ENCODE results near the gene LRSAM1. TPM values are rescaled to one million over a fixed set of nuclear protein-coding genes. Genes with fewer than 3 reads are reported as not detected.

The LRSAM1 gene
- total RNA-seq, 1 donor from 2014 or later = 38.0 TPM

DNA sequence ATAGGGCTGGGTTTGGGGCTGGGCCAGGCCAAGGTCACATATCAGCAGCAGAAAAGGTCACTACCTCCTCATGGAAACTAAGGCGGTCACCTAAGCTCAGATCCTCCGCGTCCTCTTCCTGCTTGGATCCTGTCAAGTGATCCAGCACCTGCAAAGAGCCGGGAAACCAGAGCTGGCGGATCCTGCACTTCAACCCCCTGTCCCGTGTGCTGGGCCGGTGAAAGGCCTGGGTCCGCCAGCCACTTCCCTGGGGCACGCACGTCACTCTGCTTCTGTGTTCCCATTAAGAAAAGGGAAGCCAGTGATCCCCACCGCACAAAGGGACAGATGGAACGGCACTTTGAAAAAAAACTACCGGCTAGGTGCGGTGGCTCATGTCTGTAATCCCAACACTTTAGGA is 99.4 kb downstream of the LRSAM1 start:
- peaks cover 9% of the 10 kb centered on the region for H3K27me3 Mint-ChIP-seq (ENCODE audit: unreplicated experiment)
- H3K4me1 Mint-ChIP-seq (ENCODE audit: low read depth, unreplicated experiment) = peaks cover 19% of the 10 kb centered on the region
- no peak for DNase-seq
- peaks cover 2% of the 10 kb centered on the region for H3K9me3 Mint-ChIP-seq (ENCODE audit: unreplicated experiment)
- TF ChIP-seq, protein P1, sequence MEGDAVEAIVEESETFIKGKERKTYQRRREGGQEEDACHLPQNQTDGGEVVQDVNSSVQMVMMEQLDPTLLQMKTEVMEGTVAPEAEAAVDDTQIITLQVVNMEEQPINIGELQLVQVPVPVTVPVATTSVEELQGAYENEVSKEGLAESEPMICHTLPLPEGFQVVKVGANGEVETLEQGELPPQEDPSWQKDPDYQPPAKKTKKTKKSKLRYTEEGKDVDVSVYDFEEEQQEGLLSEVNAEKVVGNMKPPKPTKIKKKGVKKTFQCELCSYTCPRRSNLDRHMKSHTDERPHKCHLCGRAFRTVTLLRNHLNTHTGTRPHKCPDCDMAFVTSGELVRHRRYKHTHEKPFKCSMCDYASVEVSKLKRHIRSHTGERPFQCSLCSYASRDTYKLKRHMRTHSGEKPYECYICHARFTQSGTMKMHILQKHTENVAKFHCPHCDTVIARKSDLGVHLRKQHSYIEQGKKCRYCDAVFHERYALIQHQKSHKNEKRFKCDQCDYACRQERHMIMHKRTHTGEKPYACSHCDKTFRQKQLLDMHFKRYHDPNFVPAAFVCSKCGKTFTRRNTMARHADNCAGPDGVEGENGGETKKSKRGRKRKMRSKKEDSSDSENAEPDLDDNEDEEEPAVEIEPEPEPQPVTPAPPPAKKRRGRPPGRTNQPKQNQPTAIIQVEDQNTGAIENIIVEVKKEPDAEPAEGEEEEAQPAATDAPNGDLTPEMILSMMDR (IDR thresholded peaks at IDR 0.05; ENCODE audit: partially characterized antibody, unreplicated experiment) = no peak
- H3K36me3 Mint-ChIP-seq (ENCODE audit: unreplicated experiment) = peaks cover 4% of the 10 kb centered on the region
- no peak overlapping the region for H3K27ac Mint-ChIP-seq (ENCODE audit: unreplicated experiment)
- no peak overlapping the region for H3K4me3 Mint-ChIP-seq (ENCODE audit: unreplicated experiment)

Other genes with a start within 250 kb of the LRSAM1 start
- gene GARNL3, start 186.7 kb upstream of the LRSAM1 start, total RNA-seq (ENCODE audit: unreplicated experiment) = 14.7 TPM
- gene SLC2A8, start 54.3 kb upstream of the LRSAM1 start, total RNA-seq (ENCODE audit: unreplicated experiment) = 30.6 TPM
- 10.0 TPM for gene ZNF79, start 27.1 kb upstream of the LRSAM1 start, total RNA-seq (ENCODE audit: unreplicated experiment)
- gene RPL12, start 104 bp upstream of the LRSAM1 start, total RNA-seq (ENCODE audit: unreplicated experiment) = 475 TPM
- gene STXBP1, start 160.8 kb downstream of the LRSAM1 start, total RNA-seq (ENCODE audit: unreplicated experiment) = 402 TPM

Measured in glutamatergic neuron (in vitro differentiated cells).